GM18873 (cell line): ENCODE results near the gene RAET1G.
"Not testable (repeated sequence)": the region's sequence is repeated elsewhere in the genome, so short reads cannot be mapped to it uniquely, and the experiment has no call there.

Source experiments
- ATAC-seq: cut with Tn5 transposase; IDR thresholded peaks from one replicate; pipeline ENCODE4 v1.9.1; 2021; ENCODE audit warnings: mild to moderate bottlenecking, moderate library complexity, moderate number of reproducible peaks; ENCODE audit not compliant: unreplicated experiment, low FRiP score

RAET1G gene

GRCh38 chr6:149954328-149954983, 31.5 kb upstream of the RAET1G start:
- ATAC-seq, result not testable (repeated sequence)

DNA sequence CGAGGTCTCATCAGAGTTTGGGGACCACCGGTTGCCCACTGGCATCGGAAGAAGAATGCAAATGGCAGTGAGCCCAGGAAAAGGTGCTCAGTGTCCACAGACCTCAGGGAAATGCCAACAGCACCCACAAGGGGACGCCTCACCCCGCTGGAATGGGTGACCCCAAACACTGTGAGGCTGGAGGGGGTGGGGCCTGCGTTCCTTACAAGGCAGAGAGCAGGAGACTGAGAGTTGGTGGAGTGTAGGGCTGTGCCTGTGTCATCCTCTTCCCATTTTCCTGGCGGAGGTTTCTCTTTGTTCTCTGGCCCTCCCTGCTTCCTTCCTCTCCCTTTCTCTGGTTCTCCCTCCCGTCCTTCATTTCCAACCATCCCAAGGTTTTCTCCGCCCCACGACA, 31.0 kb upstream of the RAET1G start:
- not testable (repeated sequence) for ATAC-seq

GRCh38 chr6:149953390-149953789, 30.5 kb upstream of the RAET1G start:
- not testable (repeated sequence) for ATAC-seq

GRCh38 chr6:149951626-149952025, 28.7 kb upstream of the RAET1G start:
- no peak for ATAC-seq

GRCh38 chr6:149951096-149951495, 28.2 kb upstream of the RAET1G start:
- ATAC-seq, result no peak

DNA sequence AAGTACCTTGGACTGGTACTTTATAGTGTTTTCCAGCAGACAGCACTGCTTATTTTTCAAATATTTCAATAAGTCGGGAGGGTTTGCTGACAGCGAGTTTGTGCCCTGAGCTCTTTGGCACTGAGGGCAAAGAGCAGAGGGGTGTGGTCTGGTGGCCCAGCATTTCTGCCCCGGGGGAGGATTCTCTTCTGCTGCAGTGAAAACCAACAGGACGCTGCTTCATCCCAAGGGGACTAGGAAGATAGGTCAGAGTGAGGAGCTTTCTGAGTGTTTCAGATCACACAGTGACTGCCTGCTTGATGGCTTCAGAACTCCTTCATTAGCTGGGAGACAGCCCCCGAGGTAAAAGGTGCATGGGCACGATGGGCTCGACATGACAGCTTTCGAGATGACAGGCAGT, 27.5 kb upstream of the RAET1G start:
- no peak for ATAC-seq

DNA sequence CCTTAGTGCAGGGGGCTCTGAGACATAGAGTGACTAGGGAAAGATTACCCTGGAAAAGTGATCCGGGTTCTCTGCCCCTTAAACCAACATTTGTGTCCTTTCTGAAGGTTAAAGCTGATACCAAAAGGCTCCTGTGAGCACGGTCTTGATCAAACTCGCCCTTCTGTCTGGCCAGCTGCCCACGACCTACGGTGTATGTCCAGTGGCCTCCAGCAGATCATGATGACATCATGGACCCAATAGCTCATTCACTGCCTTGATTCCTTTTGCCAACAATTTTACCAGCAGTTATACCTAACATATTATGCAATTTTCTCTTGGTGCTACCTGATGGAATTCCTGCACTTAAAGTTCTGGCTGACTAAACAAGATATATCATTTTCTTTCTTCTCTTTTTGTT, 25.7 kb upstream of the RAET1G start:
- no peak for ATAC-seq

GRCh38 chr6:149948011-149948410, 25.1 kb upstream of the RAET1G start:
- no peak for ATAC-seq

GRCh38 chr6:149947533-149947932, 24.6 kb upstream of the RAET1G start:
- not testable (repeated sequence) for ATAC-seq

- not testable (repeated sequence) for ATAC-seq
Measured at GRCh38 chr6:149946631-149947030, 23.7 kb upstream of the RAET1G start.

GRCh38 chr6:149945276-149945675, 22.4 kb upstream of the RAET1G start:
- ATAC-seq, result not testable (repeated sequence)

DNA sequence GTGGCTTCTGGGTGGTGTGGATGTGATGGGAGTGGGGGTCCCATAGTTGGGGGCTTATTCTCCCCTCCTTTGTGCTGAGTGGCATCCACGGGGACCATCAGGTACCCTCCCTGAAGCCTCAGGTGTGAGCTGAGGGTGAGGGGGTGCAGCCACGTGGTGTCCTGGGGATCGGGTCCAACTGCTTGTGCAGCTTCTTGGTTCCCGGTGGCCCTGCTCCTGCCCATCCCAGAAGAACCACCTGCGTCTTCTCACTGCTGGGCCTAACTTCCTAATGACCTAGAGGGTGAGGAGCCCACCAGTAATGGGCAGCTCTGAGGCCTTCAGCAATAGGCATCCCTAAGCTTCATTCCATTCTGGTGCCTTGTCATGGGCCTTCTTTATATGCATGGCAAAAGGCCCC, 20.4 kb upstream of the RAET1G start:
- ATAC-seq, result not testable (repeated sequence)

DNA sequence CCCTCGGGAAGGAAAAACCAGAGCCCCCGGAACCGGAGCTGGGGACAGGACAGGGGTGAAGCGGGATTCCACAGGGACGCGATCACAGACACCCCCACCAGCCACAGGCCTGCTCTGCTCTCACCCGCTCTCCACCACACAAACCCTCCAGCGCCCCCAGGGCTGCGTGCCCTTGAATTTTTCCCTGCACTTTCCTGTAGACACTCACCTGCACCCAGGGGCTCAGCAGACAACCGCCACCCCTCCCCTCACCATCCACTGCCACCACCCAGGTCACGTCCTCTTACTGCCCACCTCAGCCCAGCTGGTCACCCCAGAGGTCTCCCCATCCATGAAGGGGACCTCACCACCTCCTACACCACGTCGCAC, 19.5 kb upstream of the RAET1G start:
- ATAC-seq, result no peak

- ATAC-seq, result no peak
Measured at GRCh38 chr6:149941583-149942460, 18.9 kb upstream of the RAET1G start, which contains the start of gene ULBP2. ULBP2 (plus strand) TSS chr6:149942014; CDS start chr6:149942073, 59 bp downstream.

DNA sequence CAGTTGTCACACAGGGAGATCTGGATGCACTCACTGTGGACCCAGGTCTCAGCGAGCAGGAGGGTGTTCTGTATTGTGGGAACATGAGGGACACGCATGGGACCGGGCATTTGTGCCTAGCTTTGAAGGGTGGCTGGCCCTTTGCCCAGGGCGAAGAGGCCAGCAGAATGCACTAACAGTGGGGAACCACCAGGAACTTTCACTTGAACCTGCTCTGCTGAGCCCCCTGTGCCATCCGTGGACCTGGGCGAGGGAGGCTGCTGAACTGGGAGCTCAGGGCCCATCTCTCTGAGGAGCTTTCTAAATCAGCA, 17.7 kb upstream of the RAET1G start:
- no peak for ATAC-seq

GRCh38 chr6:149939909-149940671, 17.2 kb upstream of the RAET1G start:
- no peak for ATAC-seq

DNA sequence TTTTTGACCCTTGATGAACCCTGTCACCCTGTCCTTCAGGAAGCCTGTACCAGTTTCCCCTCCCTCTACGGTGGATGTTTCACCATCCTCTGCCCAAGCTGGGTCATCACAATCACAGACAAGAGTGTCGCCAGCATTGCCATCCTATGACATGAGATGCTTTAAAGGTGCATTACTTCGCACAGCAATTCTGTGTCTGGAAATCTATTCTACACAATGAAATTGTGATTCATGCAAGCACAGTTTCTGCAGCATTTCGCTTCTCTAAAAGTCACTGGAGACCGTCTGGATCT, 16.4 kb upstream of the RAET1G start:
- ATAC-seq, result no peak

DNA sequence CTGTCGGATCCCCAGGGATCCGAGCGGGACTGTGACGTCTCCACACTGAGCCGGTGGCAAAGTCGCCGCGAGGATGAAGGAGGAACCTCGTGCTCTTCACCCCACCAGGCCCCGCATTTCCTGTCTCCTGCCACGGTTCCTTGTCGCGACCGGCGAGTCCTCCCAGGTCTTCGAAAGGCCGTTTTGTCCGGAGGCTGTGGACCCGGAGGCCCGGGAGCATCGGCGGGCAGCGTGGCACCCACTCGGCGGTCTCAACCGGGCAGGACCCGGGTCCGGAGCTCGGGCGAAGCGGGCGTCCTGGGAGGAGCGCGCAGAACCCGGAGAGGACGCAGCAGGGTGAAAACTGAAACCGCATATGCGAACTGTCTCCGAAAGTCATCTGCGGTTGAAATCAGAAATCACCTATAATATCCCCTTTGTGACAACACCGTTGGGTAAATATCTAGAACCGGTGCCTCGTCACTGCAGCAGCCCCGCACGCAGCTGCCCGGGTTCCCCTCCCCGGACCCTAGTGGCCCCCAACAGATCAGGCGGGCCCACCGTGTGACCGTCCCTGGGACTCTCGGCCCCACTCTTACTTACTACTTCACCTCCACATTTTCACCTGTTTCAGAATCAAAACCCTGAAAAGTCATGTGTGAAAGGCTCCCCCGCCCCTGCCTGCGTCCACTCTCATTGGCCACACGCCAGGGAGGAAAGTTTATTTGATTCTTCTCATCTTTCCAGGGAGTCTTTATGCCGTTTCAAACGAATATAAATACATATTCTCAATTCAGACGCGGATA, 15.8 kb upstream of the RAET1G start:
- peak; percentile 86 for ATAC-seq

DNA sequence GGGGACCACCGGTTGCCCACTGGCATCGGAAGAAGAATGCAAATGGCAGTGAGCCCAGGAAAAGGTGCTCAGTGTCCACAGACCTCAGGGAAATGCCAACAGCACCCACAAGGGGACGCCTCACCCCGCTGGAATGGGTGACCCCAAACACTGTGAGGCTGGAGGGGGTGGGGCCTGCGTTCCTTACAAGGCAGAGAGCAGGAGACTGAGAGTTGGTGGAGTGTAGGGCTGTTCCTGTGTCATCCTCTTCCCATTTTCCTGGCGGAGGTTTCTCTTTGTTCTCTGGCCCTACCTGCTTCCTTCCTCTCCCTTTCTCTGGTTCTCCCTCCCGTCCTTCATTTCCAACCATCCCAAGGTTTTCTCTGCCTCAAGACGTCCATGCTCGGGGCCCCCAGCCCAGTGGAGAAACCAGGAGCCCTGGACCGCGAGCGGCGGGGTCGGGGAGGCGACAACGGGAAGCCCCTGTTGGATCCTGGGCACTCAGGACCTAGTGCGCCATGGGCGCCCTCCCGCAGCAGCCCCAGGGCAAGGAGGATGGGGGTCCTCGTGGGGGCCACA, 15.2 kb upstream of the RAET1G start:
- ATAC-seq, result not testable (repeated sequence)

DNA sequence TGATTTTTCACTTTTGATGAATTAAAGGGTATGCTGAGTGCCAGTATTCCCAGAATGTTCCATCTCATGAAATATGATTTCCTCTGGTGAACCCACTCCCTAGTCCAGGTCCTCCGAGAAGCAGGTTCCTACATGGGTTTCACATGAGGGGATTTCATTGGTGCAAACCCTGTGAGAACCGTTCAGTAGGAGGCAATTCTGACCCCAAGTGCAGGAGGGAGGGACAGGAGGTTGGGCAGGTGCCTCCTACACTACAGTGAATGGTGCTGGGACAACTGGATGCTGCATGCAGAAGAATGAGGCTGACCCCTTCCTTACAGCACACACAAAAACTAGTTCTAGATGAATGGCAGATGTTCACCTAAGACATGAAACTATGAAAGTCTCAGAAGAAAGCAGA, 13.8 kb upstream of the RAET1G start:
- no peak for ATAC-seq
